Measurements from ENCODE around the gene ACSL6. TPM values are rescaled to one million over a fixed set of nuclear protein-coding genes. Genes with fewer than 3 reads are reported as not detected.

Gene ACSL6
- total and polyA plus RNA-seq, 8 donors, result 0.45 to 1.3 (median 0.96) TPM

DNA sequence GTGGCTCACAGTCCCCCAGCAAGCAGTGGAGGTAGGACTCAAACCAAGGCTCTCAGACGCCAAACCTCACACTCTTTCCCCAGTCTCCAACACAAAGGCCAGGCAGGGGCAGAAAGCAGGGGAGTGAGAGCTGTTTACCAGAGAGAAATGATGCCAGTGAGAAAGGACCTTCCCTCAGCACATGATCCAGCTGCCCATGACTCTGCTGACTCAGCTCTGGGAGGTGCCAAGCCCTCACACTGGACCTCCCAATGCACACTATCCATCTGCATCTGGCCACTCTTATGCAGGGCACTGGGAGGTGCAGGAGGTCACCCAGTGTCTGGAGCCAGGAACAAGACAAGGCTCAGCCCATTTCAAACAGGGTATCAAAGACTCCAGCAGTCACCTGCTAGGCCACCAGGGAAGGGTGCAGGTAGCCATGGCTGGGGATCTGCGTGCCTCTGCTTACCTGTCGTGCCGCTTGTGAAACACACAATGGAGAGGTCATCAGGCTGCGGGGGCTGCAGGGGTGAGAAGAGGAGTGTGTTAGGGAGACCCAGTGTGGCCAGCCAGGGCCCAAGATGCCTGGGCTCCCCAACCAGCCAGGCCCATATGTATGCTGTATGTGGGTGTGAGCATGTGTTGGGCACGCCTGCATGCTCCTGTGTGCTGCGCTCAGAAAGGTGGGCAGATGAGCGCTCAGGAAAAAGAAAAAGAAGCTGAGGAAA lies 26.3 kb downstream of the ACSL6 start:
- H3K27ac ChIP-seq, result no peak overlapping the region
- no peaks in the 10 kb centered on the region for H3K9me3 ChIP-seq
- no peaks in the 10 kb centered on the region for H3K27me3 ChIP-seq
- no peaks in the 10 kb centered on the region for H3K4me1 ChIP-seq
- no peaks in the 10 kb centered on the region for H3K36me3 ChIP-seq
- TF ChIP-seq, protein P1, sequence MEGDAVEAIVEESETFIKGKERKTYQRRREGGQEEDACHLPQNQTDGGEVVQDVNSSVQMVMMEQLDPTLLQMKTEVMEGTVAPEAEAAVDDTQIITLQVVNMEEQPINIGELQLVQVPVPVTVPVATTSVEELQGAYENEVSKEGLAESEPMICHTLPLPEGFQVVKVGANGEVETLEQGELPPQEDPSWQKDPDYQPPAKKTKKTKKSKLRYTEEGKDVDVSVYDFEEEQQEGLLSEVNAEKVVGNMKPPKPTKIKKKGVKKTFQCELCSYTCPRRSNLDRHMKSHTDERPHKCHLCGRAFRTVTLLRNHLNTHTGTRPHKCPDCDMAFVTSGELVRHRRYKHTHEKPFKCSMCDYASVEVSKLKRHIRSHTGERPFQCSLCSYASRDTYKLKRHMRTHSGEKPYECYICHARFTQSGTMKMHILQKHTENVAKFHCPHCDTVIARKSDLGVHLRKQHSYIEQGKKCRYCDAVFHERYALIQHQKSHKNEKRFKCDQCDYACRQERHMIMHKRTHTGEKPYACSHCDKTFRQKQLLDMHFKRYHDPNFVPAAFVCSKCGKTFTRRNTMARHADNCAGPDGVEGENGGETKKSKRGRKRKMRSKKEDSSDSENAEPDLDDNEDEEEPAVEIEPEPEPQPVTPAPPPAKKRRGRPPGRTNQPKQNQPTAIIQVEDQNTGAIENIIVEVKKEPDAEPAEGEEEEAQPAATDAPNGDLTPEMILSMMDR (IDR thresholded peaks at IDR 0.05), result no peak
- no peak overlapping the region for H3K4me3 ChIP-seq
- DNase-seq (no peak), ATAC-seq (no peak)
- intact Hi-C loops (cut with DNase I), result no loop called here

DNA sequence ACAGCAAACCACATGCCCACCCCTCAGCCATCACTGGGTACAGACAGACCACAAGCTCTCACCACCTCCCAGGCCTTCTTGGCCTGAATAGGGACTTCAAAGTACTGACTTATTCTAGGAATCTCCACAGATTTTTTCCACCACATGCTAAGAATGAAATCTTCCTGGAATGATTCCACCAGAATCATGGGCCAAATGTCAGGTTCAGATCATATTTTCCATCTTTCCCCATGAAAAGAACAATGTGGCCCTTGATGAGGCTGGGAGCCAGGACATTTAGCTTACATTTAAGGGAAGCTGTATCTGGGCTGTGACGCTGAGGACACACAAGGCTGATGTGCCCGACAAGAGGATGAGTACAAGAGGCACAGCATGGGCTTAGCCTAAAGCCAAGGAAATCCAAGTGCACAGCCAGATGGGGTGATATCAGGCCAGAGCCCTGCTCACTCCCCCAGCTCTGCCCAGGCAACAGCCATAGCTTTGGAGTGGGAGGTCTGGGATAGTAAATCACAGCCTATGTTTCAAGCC lies 28.1 kb downstream of the ACSL6 start:
- intact Hi-C loops (cut with DNase I), result no loop called here
- DNase-seq, result no peak
- H3K9me3 ChIP-seq, result no peaks in the 10 kb centered on the region
- no peaks in the 10 kb centered on the region for H3K4me1 ChIP-seq
- no peaks in the 10 kb centered on the region for H3K27me3 ChIP-seq
- H3K4me3 ChIP-seq, result no peak overlapping the region
- TF ChIP-seq, protein P1 (IDR thresholded peaks at IDR 0.05), result no peak
- H3K36me3 ChIP-seq, result no peaks in the 10 kb centered on the region
- ATAC-seq, result peak; percentile 40
- H3K27ac ChIP-seq, result no peak overlapping the region

DNA sequence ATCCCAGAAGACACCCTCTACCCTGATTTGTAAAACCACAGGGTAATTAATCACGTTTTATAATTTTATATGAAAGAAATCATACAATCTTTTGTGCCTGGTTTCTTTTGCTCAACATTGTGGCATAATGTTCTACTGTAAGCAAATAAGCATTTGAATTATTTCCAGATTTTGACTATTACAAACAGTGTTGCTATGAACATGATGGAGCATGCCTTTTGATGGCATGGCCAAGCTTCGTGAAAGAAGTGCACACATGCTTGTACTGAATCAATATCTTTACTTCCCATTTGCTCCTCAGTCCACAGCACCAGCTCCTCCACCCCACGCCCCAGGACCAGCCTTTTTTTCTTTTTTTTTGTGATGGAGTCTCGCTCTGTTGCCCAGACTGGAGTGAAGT lies 29.9 kb downstream of the ACSL6 start:
- TF ChIP-seq, protein P1 (IDR thresholded peaks at IDR 0.05), result no peak
- Histone ChIP-seq H3K27ac (no peak overlapping the region), H3K36me3 (no peaks in the 10 kb centered on the region), H3K27me3 (no peaks in the 10 kb centered on the region), H3K9me3 (no peaks in the 10 kb centered on the region), H3K4me3 (no peak overlapping the region), H3K4me1 (no peaks in the 10 kb centered on the region)
- ATAC-seq (no peak), DNase-seq (no peak)
- intact Hi-C loops (cut with DNase I), result no loop called here

DNA sequence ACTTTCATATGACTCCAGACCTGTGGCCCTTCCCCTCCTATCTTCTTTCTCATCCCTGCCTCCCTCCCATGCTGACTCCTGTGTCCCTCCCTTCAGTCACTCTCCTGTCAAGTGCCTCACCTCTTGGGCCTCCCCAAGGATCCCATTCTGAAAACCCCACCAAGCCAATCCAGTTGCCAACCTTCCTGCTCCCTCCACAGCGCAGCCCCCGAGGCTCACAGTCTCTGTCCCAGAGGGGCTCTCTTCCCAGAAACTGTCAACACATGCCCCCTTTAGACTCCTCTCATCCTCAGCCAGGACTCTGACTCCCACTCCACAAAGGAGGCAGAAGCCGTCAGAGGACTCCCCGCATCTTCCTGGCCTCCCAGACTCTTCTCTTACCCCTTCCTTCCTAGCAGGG lies 30.8 kb downstream of the ACSL6 start:
- ATAC-seq (no peak), DNase-seq (no peak)
- no peaks in the 10 kb centered on the region for H3K4me1 ChIP-seq
- H3K27ac ChIP-seq, result no peak overlapping the region
- TF ChIP-seq, protein P1 (IDR thresholded peaks at IDR 0.05), result no peak
- no peaks in the 10 kb centered on the region for H3K36me3 ChIP-seq
- no peak overlapping the region for H3K4me3 ChIP-seq
- H3K27me3 ChIP-seq, result no peaks in the 10 kb centered on the region
- intact Hi-C loops (cut with DNase I), result no loop called here
- no peaks in the 10 kb centered on the region for H3K9me3 ChIP-seq

DNA sequence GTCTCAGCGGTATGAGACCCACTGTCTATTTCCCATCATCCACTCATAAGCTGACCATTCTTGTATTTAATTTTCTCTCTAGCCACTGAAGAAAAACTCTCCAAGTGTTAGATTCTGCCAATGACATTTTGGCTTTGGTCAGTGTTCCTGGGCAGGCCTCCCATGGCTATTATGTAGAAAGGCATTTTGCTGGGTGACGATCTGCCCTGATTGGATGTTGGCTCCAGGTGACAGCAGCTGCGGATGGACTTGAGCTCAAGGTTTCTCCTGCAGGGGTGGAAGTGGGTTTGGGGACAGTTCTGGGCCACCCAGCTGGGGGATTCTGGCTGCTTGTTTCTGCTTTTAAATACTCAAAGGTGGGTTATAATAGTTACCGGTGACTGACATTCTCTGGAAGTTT lies 31.6 kb downstream of the ACSL6 start:
- no peaks in the 10 kb centered on the region for H3K36me3 ChIP-seq
- intact Hi-C loops (cut with DNase I), result no loop called here
- no peak for DNase-seq
- H3K27me3 ChIP-seq, result no peaks in the 10 kb centered on the region
- TF ChIP-seq, protein P1 (IDR thresholded peaks at IDR 0.05), result no peak
- H3K4me3 ChIP-seq, result no peak overlapping the region
- H3K4me1 ChIP-seq, result no peaks in the 10 kb centered on the region
- no peak overlapping the region for H3K27ac ChIP-seq
- H3K9me3 ChIP-seq, result no peaks in the 10 kb centered on the region
- ATAC-seq, result no peak
